ENCODE results near the gene PYDC1.
"Not testable (repeated sequence)": the region's sequence is repeated elsewhere in the genome, so short reads cannot be mapped to it uniquely, and the experiment has no call there.

PYDC1 gene

GRCh38 chr16:31216422-31217135 is at the start of gene PYDC1:
TSS of gene PYDC1 (minus strand) at chr16:31217135. CDS start at chr16:31217028, 107 bp downstream.
- no peak for DNase-seq

- DNase-seq: no peak
These were observed 48.7 kb upstream of the PYDC1 start for GRCh38 chr16:31265329-31266245.

- no peak for DNase-seq
These were observed 45.1 kb upstream of the PYDC1 start for GRCh38 chr16:31262084-31262483.

- DNase-seq: no peak
These were observed 43.4 kb upstream of the PYDC1 start for GRCh38 chr16:31260136-31260931.

- no peak for DNase-seq
These were observed 41.4 kb upstream of the PYDC1 start for GRCh38 chr16:31258366-31258765.

GRCh38 chr16:31256466-31256865 is 39.5 kb upstream of the PYDC1 start:
- DNase-seq: no peak

GRCh38 chr16:31253642-31254045 is 36.7 kb upstream of the PYDC1 start:
- DNase-seq: peak; percentile 75

GRCh38 chr16:31251435-31251834 is 34.5 kb upstream of the PYDC1 start:
- DNase-seq: no peak

GRCh38 chr16:31250782-31251384 is 33.9 kb upstream of the PYDC1 start:
- no peak for DNase-seq

GRCh38 chr16:31248344-31248743 is 31.4 kb upstream of the PYDC1 start:
- DNase-seq: no peak

- no peak for DNase-seq
These were observed 29.4 kb upstream of the PYDC1 start for GRCh38 chr16:31246296-31246695.

GRCh38 chr16:31245598-31245997 is 28.7 kb upstream of the PYDC1 start:
- not testable (repeated sequence) for DNase-seq

- peak; percentile 67 for DNase-seq
These were observed 27.1 kb upstream of the PYDC1 start for GRCh38 chr16:31243734-31244670.

- no peak for DNase-seq
These were observed 25.3 kb upstream of the PYDC1 start for GRCh38 chr16:31242206-31242605.

GRCh38 chr16:31238041-31238440 is 21.1 kb upstream of the PYDC1 start:
- DNase-seq: no peak

GRCh38 chr16:31229501-31229900 is 12.6 kb upstream of the PYDC1 start:
- DNase-seq: no peak

GRCh38 chr16:31228206-31228605 is 11.3 kb upstream of the PYDC1 start:
- DNase-seq: no peak

GRCh38 chr16:31225193-31225592 is 8.3 kb upstream of the PYDC1 start:
- DNase-seq: no peak

GRCh38 chr16:31224092-31224955 is 7.4 kb upstream of the PYDC1 start:
- DNase-seq: no peak

GRCh38 chr16:31223044-31223443 is 6.1 kb upstream of the PYDC1 start:
- DNase-seq: no peak

All from hematopoietic multipotent progenitor cell treated with erythropoietin and hydrocortisone succinate and interleukin-3 and kit ligand, for 6 days (in vitro differentiated cells).